Activated CD4-positive, CD25-positive, alpha-beta regulatory T cell treated with anti-CD3 and anti-CD28 coated beads, Interleukin-2, amount 50 U/mL, for 24 hours (primary cell): ENCODE results near the gene CALN1.
"Not testable (repeated sequence)": the region's sequence is repeated elsewhere in the genome, so short reads cannot be mapped to it uniquely, and the experiment has no call there.

Experiments used
- ATAC-seq, 2 donors: fragments of 150-1000 bp; cut with Tn5 transposase; one replicate each; pipeline ENCODE4 v1.10.0; 2021; ENCODE audit warnings: mild to moderate bottlenecking in 1 of 2, moderate library complexity in 1 of 2

The CALN1 gene

GRCh38 chr7:71777278-71777677 lies 634.9 kb downstream of the CALN1 start:
- no peak for ATAC-seq

DNA sequence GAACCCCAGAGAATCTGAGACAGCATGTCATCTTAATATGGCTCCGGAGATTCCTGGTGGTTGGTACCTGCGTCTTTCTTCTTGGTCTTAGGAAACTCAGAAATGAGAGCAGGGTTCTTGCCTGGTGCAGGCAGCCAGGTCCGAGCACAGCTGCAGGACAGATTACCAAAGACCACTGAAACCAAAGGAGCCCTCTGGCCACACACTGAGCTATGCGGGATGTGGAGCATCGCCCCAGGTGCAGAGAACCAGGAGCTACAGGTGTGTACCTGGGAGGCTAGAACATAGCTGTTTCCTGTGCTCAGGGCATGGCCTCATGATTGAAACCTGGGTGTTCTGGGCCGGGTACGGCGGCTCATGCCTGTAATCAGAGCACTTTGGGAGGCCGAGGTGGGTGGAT lies 635.4 kb downstream of the CALN1 start:
- no peak for ATAC-seq

GRCh38 chr7:71775648-71776047 lies 636.5 kb downstream of the CALN1 start:
- ATAC-seq: no peak

DNA sequence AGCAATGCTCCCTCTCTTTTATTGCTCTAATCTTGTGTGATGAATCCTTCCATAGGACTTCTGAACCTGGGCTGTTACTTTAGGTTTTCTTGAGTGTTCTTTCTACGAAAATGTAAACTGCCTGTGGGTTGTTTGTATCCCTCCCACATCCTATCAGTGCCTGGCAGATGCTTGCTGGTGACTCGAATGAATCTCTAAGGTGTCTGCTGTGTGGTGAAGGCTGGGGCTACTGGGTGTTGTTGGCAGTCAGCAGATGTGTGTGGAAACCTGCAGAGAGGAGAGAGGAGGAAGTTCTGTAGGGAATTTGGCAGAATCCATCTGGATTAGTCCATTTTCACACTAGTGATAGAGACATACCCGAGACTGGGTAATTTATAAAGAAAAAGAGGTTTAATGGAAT lies 639.4 kb downstream of the CALN1 start:
- ATAC-seq: no peak

DNA sequence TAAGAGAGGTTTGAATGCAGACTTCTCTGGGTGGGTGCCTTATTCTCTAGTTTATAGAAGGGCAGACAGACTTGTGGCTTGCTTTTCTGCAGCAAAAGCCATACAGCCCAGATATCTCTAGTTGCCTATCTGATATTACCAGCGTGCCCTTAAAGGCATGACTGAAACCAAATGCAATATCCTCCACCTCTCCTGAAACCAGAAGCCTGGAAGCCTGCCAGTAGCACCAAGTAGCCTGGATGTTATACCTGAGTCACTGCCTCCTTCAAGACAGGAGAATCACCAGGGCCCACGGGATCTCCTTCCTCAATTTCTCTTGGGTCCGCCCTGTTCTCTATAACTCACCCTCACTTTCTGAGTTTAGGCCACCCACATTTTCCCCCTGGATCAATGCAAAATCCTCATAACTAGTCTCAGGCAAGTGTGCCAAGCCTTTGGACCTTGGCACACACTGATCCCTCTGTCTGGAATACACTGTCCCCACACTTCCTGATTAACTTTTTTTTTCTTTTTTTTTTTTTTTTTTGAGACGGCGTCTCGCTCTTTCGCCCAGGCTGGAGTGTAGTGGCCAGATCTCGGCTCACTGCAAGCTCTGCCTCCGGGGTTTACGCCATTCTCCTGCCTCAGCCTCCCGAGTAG lies 641.8 kb downstream of the CALN1 start:
- ATAC-seq: no peak

DNA sequence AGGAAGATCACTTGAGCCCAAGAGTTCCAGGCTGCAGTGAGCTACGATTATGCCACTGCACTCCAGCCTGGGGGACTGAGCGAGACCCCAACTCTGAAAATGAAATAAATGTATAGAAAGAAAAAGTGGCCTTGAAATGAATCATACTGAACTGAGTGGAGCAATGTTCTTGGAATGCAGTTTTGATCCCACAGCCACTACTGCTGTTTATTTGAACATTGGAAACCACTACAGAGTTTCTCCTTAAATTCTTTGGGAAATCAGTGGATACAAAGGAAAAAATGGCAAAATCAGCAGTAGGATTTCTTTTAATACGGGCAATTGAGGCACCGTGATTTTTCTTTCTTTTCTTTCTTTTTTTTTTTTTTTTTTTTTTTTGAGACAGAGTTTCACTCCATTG lies 642.8 kb downstream of the CALN1 start:
- ATAC-seq: no peak

DNA sequence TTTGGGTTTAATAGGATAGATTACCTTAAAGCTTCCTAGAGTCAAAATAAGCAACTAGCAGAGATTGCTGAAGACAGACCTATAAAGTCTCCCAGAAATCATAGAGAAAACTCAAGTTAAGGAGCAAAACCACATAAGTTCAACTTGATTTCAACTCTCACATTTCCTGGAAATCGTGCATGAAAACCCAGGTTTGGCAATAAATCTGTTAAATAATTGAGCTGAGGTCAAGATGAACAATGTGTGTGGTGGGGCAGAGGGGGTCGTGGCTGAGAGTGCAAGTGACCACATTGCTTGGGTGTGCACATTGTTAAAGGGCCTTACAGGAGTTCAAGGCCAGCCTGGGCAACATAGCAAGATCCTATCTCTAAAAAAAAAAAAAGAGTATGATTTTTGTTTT lies 643.7 kb downstream of the CALN1 start:
- ATAC-seq: no peak

- ATAC-seq: no peak
Observed at GRCh38 chr7:71766016-71766415, 646.1 kb downstream of the CALN1 start.

DNA sequence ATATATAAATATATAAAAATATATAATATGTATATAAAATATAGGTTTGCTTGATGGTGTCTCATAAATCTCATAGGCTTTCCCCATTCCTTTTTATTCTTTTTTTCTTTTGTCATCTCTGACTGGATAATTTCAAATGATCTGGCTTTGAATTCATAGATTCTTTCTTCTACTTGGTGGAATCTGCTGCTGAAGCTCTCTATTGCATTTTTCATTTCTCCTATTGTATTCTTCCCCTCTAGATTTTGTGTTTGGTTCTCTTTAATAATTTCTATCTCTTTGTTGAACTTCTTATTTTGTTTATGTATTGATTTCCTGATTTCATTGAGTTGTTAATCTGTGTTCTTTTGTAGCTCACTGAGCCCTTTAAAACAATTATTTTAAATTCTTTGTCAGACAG lies 650.8 kb downstream of the CALN1 start:
- ATAC-seq: no peak

GRCh38 chr7:71754828-71755227 lies 657.3 kb downstream of the CALN1 start:
- ATAC-seq: no peak

- ATAC-seq: no peak
Observed at GRCh38 chr7:71753956-71754664, 658.0 kb downstream of the CALN1 start.

DNA sequence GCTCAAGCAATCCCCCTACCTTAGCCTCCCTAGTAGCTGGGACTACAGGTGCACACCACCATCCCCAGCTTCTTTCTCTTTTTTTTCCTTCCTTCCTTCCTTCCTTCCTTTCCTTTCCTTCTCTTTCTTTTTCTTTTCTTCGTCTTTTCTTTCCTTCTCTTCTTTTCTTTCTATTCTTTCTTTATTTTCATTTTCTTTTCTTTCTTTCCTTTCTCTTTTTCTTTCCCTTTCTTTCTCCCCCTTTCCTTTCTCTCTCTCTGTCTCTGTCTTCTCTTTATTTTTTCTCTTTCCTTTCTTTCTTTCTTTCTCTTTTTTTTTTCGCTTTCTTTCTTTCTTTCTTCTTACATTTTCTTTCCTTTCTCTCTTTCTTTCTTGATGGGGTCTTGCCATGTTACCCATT lies 658.9 kb downstream of the CALN1 start:
- no peak for ATAC-seq

DNA sequence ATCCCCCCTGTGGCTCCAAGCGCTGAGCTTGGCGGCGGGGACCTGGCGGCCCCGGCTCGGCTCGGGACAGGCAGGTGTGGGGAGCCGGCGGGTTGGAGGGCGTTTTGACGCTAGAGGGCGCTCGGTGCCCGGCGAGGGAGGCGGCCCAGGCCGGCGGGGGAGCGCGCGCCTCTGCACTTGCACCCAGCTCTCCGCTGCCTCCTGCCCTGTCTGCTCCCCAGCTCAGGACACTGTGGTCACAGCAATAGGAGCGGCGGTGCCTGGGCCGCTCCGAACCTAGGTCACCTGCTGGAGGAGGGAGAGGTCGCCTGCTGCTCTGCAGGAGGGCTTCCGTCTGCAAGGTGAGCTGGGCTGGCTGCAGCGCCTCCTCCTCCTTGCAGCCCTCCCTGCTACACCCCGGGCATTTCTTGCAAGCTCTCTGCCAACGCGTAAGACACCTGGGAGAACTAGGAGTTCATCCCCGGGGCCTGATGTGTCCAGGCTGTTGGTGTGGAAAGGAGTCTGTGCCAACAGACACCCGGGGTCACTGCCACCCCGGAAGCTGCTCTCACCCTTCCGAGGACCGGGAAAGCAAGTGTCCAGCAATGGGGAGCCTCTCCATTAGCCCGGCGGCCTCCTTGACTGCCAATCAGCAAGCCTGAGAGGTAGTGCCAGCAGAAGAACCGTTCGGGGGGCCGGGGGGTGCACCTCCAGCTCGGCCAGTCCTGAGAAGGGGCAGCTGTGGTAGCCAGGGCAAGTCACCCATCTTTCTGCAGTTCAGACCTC lies 659.8 kb downstream of the CALN1 start:
- no peak for ATAC-seq

- ATAC-seq: no peak
Observed at GRCh38 chr7:71750290-71750689, 661.8 kb downstream of the CALN1 start.

GRCh38 chr7:71746006-71746405 lies 666.1 kb downstream of the CALN1 start:
- no peak for ATAC-seq

DNA sequence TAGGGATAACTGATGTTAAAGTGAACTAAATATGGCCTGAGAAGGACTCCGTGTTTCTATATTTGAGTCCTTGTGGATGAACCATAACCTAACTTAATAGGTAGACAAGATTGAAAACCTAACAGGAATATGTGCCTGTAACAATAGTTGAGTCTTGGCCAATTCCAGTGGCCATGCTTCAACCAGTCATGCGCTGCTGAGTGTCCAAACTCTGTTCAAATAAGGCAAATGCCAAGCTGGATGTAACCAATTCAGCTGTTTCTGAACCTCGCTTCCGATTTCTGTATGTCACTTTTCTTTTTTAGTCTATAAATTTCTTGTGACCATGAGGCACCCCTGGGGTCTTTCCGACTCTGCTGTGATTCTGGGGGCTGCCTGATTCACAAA lies 672.0 kb downstream of the CALN1 start:
- no peak for ATAC-seq

GRCh38 chr7:71739520-71740173 lies 672.5 kb downstream of the CALN1 start:
- ATAC-seq: no peak

DNA sequence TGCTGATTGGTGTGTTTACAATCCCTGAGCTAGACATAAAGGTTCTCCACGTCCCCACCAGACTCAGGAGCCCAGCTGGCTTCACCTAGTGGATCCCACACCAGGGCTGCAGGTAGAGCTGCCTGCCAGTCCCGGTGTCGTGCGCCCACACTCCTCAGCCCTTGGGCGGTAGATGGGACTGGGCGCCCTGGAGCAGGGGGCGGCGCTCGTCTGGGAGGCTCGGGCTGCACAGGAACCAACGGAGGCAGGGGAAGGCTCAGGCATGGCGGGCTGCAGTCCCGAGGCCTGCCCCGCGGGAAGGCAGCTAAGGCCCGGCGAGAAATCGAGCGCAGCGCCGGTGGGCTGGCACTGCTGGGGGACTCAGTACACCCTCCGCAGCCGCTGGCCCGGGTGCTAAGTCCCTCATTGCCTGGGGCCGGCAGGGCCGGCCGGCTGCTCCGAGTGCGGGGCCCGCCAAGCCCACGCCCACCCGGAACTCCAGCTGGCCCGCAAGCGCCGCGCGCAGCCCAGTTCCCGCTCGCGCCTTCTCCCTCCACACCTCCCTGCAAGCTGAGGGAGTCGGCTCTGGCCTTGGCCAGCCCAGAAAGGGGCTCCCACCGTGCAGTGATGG lies 674.1 kb downstream of the CALN1 start:
- ATAC-seq: not testable (repeated sequence)

DNA sequence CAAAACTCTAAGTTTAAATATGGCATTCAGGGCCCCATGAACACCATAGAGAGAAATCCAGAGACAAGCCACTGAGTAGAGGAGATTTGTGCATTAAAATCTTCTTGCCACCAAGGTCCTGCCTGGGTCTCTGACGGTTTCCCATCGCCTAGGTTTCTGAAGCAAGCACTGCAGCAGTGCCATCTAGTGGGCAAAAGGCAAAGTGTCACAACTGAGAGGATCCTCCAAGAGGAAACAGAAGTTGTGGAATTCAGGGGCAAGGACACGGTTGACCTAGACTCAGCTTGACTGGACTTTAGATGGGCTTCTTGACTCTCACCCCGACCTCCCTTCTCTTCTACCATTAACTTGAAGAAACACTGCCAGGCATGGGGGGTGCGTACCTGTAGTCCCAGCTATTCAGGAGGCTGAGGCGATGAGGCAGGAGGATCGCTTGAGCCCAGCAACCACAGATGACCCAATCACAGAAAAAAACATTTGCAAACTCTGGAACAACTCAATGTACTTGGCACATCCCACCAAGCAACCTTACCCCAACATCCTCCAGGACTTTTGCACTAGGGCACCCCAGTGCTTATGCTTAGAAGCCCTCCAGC lies 676.1 kb downstream of the CALN1 start:
- ATAC-seq: no peak

GRCh38 chr7:71733107-71733870 lies 678.8 kb downstream of the CALN1 start:
- ATAC-seq: no peak

- ATAC-seq: no peak
Observed at GRCh38 chr7:71731740-71732139, 680.4 kb downstream of the CALN1 start.
